ENCODE measurements around the gene BHLHA15.
"Not testable (repeated sequence)": the region's sequence is repeated elsewhere in the genome, so short reads cannot be mapped to it uniquely, and the experiment has no call there.

Gene BHLHA15

GRCh38 chr7:98210513-98211220, 572 bp upstream of the BHLHA15 start:
- no peak for DNase-seq (ENCODE audit: low read depth)

GRCh38 chr7:98211676-98212531, 665 bp downstream of the BHLHA15 start:
- no peak for DNase-seq (ENCODE audit: low read depth)

GRCh38 chr7:98212532-98213041, 1.3 kb downstream of the BHLHA15 start:
- DNase-seq (ENCODE audit: low read depth) = no peak

- DNase-seq (ENCODE audit: low read depth) = no peak
Observed at GRCh38 chr7:98213296-98213887, 2.2 kb downstream of the BHLHA15 start.

GRCh38 chr7:98213888-98214810, 2.9 kb downstream of the BHLHA15 start:
- DNase-seq (ENCODE audit: low read depth) = no peak

GRCh38 chr7:98214811-98215321, 3.6 kb downstream of the BHLHA15 start:
- no peak for DNase-seq (ENCODE audit: low read depth)

GRCh38 chr7:98215561-98216495, 4.6 kb downstream of the BHLHA15 start:
- no peak for DNase-seq (ENCODE audit: low read depth)

GRCh38 chr7:98216941-98217622, 5.8 kb downstream of the BHLHA15 start:
- no peak for DNase-seq (ENCODE audit: low read depth)

- no peak for DNase-seq (ENCODE audit: low read depth)
Observed at GRCh38 chr7:98217623-98218582, 6.7 kb downstream of the BHLHA15 start.

GRCh38 chr7:98219382-98219781, 8.1 kb downstream of the BHLHA15 start:
- DNase-seq (ENCODE audit: low read depth) = not testable (repeated sequence)

- no peak for DNase-seq (ENCODE audit: low read depth)
Observed at GRCh38 chr7:98221611-98222532, 10.6 kb downstream of the BHLHA15 start.

- DNase-seq (ENCODE audit: low read depth) = no peak
Observed at GRCh38 chr7:98222533-98223195, 11.4 kb downstream of the BHLHA15 start.

- DNase-seq (ENCODE audit: low read depth) = no peak
Observed at GRCh38 chr7:98223351-98223897, 12.2 kb downstream of the BHLHA15 start.

GRCh38 chr7:98223898-98224700, 12.9 kb downstream of the BHLHA15 start:
- no peak for DNase-seq (ENCODE audit: low read depth)

GRCh38 chr7:98224701-98225181, 13.5 kb downstream of the BHLHA15 start:
- no peak for DNase-seq (ENCODE audit: low read depth)

All from activated T-cell treated with anti-CD3 and anti-CD28 coated beads for 24 hours (primary cell).